Naive B cell (primary cell): Measurements from ENCODE around the gene POLR2L. TPM values are rescaled to one million over a fixed set of nuclear protein-coding genes. Genes with fewer than 3 reads are reported as not detected.

Experiments
- ATAC-seq, 2 donors: fragments of 150-1000 bp; cut with Tn5 transposase; 2 replicates each; pipeline ENCODE4 v1.10.0; 2021; ENCODE audit warnings: low read depth in 2 of 2, mild to moderate bottlenecking in 2 of 2, moderate library complexity in 2 of 2
- DNase-seq: peaks from one replicate; pipeline ENCODE4 v3.0.0; 2022
- H3K27ac Mint-ChIP-seq, 6 donors: one replicate each; pipeline ENCODE4 v1.8.0; 2020 to 2022; ENCODE audit warnings: mild to moderate bottlenecking in 6 of 6, mixed read lengths in 6 of 6, moderate library complexity in 5 of 6, inconsistent platforms in 2 of 6
- H3K27me3 Mint-ChIP-seq, 3 donors: one replicate each; pipeline ENCODE4 v1.8.0; 2021 to 2022; ENCODE audit warnings: mixed read lengths in 3 of 3, mild to moderate bottlenecking in 1 of 3
- H3K36me3 Mint-ChIP-seq, 2 donors: one replicate each; pipeline ENCODE4 v1.8.0; 2020 to 2022; ENCODE audit warnings: mixed read lengths in 2 of 2, inconsistent platforms in 1 of 2, mild to moderate bottlenecking in 1 of 2
- H3K4me1 Mint-ChIP-seq, 3 donors: one replicate each; pipeline ENCODE4 v1.8.0; 2020 to 2022; ENCODE audit warnings: mixed read lengths in 3 of 3, inconsistent platforms in 1 of 3, mild to moderate bottlenecking in 1 of 3, moderate library complexity in 1 of 3
- H3K4me3 Mint-ChIP-seq, 8 donors: one replicate each; pipeline ENCODE4 v1.8.0; 2020 to 2022; ENCODE audit warnings: mild to moderate bottlenecking in 8 of 8, mixed read lengths in 8 of 8, moderate library complexity in 8 of 8, inconsistent platforms in 2 of 8
- H3K9me3 Mint-ChIP-seq, 7 donors: one replicate each; pipeline ENCODE4 v1.8.0; 2020 to 2022; ENCODE audit warnings: mixed read lengths in 7 of 7, mild to moderate bottlenecking in 5 of 7, inconsistent platforms in 2 of 7, moderate library complexity in 1 of 7
- polyA plus RNA-seq, 6 donors: library from polyadenylated mRNA; unstranded; fragments of 300-500 nt; fragmentation: Illumina TruSeq; gene quantifications; one replicate each; pipeline ENCODE4 v1.2.3, GENCODE V29; 2021; ENCODE audit warnings: low read depth in 6 of 6

The POLR2L gene
- polyA plus RNA-seq, 6 donors from 2014 or later: 41.3 to 68.4 (median 55.9) TPM

DNA sequence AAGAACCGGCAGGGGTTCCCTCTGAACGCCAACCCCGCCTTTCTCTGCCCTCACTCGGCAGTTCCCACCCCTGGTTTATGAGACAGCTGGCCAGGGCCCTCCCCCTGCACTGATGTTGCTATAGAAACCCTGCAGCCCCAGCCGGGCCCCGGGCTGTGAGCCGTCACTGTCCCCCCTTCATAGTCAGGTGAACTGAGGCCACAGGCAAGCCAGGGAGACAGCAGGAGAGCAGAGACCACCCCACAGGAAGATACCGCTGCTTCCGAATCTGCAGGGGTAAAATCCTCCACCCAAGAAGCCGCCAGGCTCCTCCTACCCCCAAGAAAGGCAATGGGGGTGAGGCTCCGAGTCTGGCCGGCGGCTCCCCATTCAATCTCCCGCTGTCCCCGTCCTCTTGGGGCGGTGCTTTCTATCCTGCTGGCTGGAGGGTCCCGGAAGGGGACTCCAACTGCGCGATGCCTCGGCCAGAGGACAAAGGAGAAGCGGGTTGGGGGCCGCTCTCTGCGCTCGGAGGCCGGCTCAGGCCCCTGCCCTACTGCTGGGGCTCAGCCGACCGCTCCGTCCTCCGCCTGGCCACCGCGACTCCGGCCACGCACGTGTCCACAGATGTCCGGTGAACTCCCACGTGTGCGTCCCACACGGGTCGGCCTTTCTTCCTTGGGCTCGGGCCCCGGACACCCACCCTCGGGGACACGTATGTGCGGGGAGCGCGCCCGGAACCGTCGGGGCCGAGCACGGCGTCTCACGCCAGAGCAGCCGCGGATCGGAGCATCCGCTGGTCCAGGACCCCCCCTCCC, 44.8 kb downstream of the POLR2L start:
- peak; percentile 79 for DNase-seq
- H3K4me1 Mint-ChIP-seq: peaks cover 8 to 17% (median 13%) of the 10 kb centered on the region in 3 donors
- H3K9me3 Mint-ChIP-seq: no peaks in the 10 kb centered on the region
- peak; percentile 58 to 62 for ATAC-seq
- H3K27ac Mint-ChIP-seq: peak overlapping the region; percentile 84 to 98 (median 94)
- no peaks in the 10 kb centered on the region for H3K36me3 Mint-ChIP-seq
- peak overlapping the region; percentile 86 to 98 (median 96) for H3K4me3 Mint-ChIP-seq
- H3K27me3 Mint-ChIP-seq: no peaks in the 10 kb centered on the region

- peaks cover 8 to 17% (median 13%) of the 10 kb centered on the region in 3 donors for H3K4me1 Mint-ChIP-seq
- no peaks in the 10 kb centered on the region for H3K36me3 Mint-ChIP-seq
- DNase-seq (no peak), ATAC-seq (no peak)
- H3K4me3 Mint-ChIP-seq: peak overlapping the region; percentile 86 to 98 (median 96)
- no peaks in the 10 kb centered on the region for H3K9me3 Mint-ChIP-seq
- H3K27me3 Mint-ChIP-seq: no peaks in the 10 kb centered on the region
- H3K27ac Mint-ChIP-seq: peak overlapping the region; percentile 84 to 98 (median 94)
Observed at GRCh38 chr11:796565-797295, 45.6 kb downstream of the POLR2L start.

DNA sequence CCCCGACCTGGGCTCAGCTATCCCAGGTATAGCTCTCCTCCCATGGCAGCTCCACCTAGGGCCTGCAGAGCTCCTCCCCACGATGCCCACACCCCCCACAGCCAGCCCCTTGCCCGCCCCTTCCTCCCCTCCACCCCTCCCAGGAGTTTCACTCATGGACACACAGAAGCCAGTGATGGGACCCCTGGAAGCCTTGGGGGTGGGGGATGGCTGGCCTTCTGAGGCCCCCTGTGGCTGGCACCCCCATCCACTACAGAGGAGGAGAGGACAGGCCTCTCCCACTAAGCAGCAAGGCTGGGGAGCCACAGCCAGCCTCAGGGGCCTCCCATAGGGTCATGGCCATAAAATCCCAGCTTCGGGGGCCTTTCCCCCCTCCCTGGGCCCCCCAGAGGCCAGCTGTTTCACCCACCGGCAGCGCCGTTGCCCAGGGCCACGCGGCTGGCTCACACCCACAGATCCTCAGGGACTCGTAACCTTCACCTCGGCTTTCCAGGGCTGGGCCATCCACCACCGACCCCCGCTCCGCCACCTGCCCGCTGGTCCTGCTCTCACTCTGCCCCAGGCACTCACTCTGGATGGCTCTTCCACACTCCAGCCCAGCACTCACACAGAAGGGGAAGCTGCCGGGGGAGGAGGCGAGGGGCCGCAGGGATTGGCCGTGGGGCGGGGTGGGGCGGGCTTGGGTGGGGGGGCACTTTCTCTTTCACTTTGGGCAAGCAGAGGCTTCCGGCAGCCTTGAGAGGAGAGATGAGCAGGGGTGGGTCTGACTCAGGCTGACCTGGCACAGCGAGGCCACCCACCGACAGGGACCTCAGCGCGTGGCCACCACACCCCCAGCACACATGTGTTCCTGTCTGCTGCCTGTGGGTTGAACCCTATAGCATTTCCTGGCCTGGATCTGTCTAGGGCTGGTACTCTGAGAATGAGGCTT, 46.4 kb downstream of the POLR2L start:
- Mint-ChIP-seq H3K36me3 (no peaks in the 10 kb centered on the region), H3K9me3 (no peaks in the 10 kb centered on the region), H3K27me3 (no peaks in the 10 kb centered on the region), H3K4me3 (peak overlapping the region; percentile 86 to 98 (median 96)), H3K4me1 (peaks cover 8 to 17% (median 13%) of the 10 kb centered on the region in 3 donors), H3K27ac (peak overlapping the region; percentile 76 to 98 (median 94))
- ATAC-seq: peak; percentile 46 to 52
- peak; percentile 76 for DNase-seq

DNA sequence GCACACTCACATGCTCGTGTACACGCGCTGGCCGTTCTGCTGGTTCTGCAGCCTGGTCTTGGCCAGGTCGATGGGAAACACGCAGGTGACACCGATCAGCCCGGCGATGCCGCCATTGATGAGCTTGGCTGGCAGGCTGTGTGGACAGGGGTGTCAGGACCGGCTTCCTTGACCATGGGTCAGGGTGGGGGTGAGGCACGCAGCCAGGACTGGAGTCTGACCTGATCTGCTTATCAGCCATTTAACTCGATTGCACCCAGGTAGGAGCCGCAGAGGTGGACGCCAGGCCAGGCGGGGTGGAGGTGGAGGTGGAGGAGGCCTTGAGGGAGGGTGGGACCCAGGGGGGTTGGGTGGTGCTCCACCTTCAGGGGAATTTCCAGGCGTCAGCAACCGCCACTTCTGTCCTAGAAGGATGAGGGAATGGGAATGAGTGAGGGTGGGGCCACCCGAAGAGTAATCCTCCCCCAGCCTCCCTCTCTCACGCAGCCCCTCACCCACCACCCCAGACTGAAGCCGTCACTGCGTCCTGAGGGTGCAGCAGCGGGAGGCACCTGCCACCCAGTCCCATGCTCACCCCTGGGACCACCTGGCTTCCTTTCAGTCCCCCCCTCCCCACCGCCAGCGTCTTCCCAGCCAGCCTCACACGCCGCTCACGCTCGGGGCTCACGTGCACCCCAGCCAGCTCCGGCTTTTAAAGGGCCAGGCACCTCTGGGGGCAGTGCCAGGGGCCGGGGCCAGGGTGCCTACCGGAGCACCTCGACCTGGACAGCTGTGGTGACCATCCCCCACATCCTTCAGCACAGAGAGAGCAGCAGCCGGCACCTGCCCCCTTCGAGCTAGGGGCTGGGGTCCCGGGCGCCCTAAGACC, 47.3 kb downstream of the POLR2L start:
- Mint-ChIP-seq H3K9me3 (no peaks in the 10 kb centered on the region), H3K36me3 (no peaks in the 10 kb centered on the region), H3K27me3 (no peaks in the 10 kb centered on the region), H3K4me3 (peak overlapping the region; percentile 15 to 98 (median 96)), H3K4me1 (peaks cover 8 to 17% (median 13%) of the 10 kb centered on the region in 3 donors), H3K27ac (peak overlapping the region in 1 of 6 donors; percentile 30)
- DNase-seq (no peak), ATAC-seq (no peak)

DNA sequence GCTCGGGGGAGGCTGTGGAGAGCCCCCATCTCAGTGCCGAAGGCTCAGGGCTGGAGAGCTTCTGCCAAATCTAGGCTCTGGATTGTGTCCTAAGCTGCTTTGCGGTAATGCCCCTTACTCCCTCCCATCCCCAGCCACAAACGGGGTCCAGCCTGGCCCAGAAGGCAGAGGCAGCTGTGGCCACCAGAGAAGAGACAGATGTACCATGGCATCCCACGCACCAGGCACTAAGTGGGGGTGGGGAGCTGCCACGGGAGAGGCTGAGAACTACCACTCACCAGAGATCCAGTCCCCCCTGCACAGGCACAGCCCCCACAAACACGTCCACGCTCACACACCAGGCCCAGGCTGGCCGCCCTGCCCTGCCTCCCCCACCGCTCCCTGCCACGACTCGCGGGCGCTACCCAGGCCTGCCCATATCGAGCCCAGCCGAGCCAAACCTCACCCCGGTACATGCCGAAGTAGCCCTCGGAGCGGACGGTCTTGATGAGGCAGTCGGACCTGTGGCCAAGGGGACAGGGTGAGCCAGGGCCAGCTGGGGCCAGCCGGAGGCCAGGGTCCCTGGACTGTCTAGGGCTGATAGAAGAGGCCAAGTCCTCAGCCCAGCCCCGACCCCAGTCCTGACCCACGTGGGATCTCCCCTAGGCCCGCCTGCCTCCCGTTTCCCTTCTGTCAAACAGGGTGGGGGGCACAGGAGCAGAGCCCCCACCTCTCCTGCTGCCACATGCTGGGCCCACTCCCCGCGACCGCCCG, 48.1 kb downstream of the POLR2L start:
- H3K4me1 Mint-ChIP-seq: peaks cover 8 to 17% (median 13%) of the 10 kb centered on the region in 3 donors
- no peaks in the 10 kb centered on the region for H3K27me3 Mint-ChIP-seq
- DNase-seq (no peak), ATAC-seq (no peak)
- peak overlapping the region in 6 of 8 donors; percentile 5 to 70 (median 57) for H3K4me3 Mint-ChIP-seq
- H3K9me3 Mint-ChIP-seq: no peaks in the 10 kb centered on the region
- H3K36me3 Mint-ChIP-seq: no peaks in the 10 kb centered on the region
- H3K27ac Mint-ChIP-seq: peak overlapping the region in 1 of 6 donors; percentile 47

DNA sequence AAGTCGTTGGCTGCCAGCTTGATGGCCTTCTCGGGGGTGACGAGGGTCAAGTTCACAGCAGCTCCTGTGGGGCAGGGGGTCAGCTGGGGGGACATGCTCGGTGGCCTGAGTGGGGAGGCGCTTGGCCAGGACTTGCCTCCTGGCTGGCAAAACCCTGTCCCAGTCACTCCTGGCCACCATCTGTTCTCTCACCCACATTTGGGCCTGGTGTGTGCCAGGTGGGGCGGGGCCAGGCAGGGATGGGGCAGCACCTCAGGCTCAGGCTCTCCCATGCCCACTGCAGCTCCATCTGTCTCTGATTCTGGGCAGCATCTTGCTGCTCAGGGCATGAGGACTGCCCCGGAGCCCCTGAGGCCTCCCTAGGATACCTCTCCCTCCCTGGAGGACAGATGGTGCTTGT, 48.8 kb downstream of the POLR2L start:
- H3K36me3 Mint-ChIP-seq: no peaks in the 10 kb centered on the region
- H3K4me1 Mint-ChIP-seq: peaks cover 8 to 17% (median 13%) of the 10 kb centered on the region in 3 donors
- no peaks in the 10 kb centered on the region for H3K27me3 Mint-ChIP-seq
- ATAC-seq: no peak
- peak overlapping the region in 6 of 8 donors; percentile 29 to 64 (median 57) for H3K4me3 Mint-ChIP-seq
- no peak for DNase-seq
- H3K9me3 Mint-ChIP-seq: no peaks in the 10 kb centered on the region
- peak overlapping the region in 1 of 6 donors; percentile 47 for H3K27ac Mint-ChIP-seq

DNA sequence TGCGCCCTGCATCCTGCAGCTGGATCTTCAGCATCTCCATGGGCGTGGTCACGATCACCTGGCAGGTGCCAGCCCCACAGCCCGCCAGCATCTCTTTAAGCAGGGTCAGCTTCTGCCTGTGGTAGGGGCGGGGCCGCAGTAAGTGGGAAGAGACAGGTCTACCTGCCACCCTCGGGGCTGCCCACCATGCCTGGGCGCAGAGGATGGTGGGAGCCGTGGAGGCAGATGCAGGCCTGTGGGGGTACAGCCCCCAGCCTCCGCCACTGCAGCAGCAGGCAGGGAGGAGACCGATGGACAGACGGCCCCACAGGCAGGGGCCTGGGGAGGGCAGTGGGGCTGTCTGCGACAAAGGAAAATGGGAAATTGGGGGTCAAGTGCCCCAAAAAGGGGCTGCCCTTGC, 49.5 kb downstream of the POLR2L start:
- Mint-ChIP-seq H3K27ac (no peak overlapping the region), H3K9me3 (no peaks in the 10 kb centered on the region), H3K27me3 (no peaks in the 10 kb centered on the region), H3K36me3 (no peaks in the 10 kb centered on the region), H3K4me3 (peak overlapping the region in 2 of 8 donors; percentile 1 to 51), H3K4me1 (peaks cover 13 to 19% (median 14%) of the 10 kb centered on the region in 3 donors)
- no peak for ATAC-seq
- DNase-seq: no peak

DNA sequence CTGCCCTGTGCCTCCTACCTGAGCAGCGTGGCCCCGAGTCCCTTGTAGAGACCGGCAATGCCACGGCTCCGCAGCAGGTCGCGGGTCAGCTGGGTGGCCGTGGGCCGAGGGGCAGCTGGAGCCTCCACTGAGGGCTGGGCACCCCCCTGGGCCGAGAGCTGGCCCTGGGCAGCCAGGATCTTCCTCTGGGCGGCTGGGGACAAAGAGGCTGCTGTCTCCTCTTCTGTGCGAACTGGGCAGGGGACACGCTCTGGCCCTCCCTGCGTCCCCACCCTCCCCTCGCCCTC, 49.9 kb downstream of the POLR2L start:
- no peaks in the 10 kb centered on the region for H3K27me3 Mint-ChIP-seq
- H3K27ac Mint-ChIP-seq: no peak overlapping the region
- ATAC-seq: no peak
- no peaks in the 10 kb centered on the region for H3K36me3 Mint-ChIP-seq
- no peaks in the 10 kb centered on the region for H3K9me3 Mint-ChIP-seq
- no peak overlapping the region for H3K4me3 Mint-ChIP-seq
- no peak for DNase-seq
- peaks cover 13 to 20% (median 16%) of the 10 kb centered on the region in 3 donors for H3K4me1 Mint-ChIP-seq

- no peak for DNase-seq
- Mint-ChIP-seq H3K9me3 (no peaks in the 10 kb centered on the region), H3K27ac (no peak overlapping the region), H3K36me3 (no peaks in the 10 kb centered on the region), H3K27me3 (no peaks in the 10 kb centered on the region), H3K4me3 (no peak overlapping the region), H3K4me1 (peaks cover 7 to 16% (median 15%) of the 10 kb centered on the region in 3 donors)
- no peak for ATAC-seq
Observed at GRCh38 chr11:791658-792534, 50.4 kb downstream of the POLR2L start.

- Mint-ChIP-seq H3K27me3 (no peaks in the 10 kb centered on the region), H3K36me3 (no peaks in the 10 kb centered on the region), H3K27ac (peak overlapping the region in 1 of 6 donors; percentile 73), H3K4me3 (no peak overlapping the region), H3K4me1 (peaks cover 2 to 14% (median 6%) of the 10 kb centered on the region in 3 donors), H3K9me3 (no peaks in the 10 kb centered on the region)
- ATAC-seq (no peak), DNase-seq (no peak)
Observed at GRCh38 chr11:790721-791564, 51.4 kb downstream of the POLR2L start.
